Sigmoid colon (tissue), 4 donors: ENCODE measurements around the gene ITGB1.

ENCODE experiments used
- CTCF ChIP-seq, 4 experiments: fragments of 450-650 bp in 3 of 4; fragments of 200-600 bp in 1 of 4; IDR thresholded peaks; one replicate each; pipeline ENCODE4 v1.5.1; 2016 to 2019; ENCODE audit warnings: antibody characterized with exemption in 4 of 4, mild to moderate bottlenecking in 3 of 4, moderate library complexity in 2 of 4
- POLR2A ChIP-seq, 2 donors: fragments of 450-650 bp; IDR thresholded peaks; one replicate each; pipeline ENCODE4 v1.6.1; 2016; ENCODE audit warnings: antibody characterized with exemption in 2 of 2, mild to moderate bottlenecking in 2 of 2, moderate library complexity in 2 of 2
- POLR2AphosphoS5 ChIP-seq, 4 donors: sonication (generic); formaldehyde crosslinking; IDR thresholded peaks; one replicate each; pipeline ENCODE4 v1.6.1; 2017; ENCODE audit warnings: antibody characterized with exemption in 4 of 4

GRCh38 chr10:33006342-33006887 lies 48.4 kb upstream of the ITGB1 start:
- no peak for TF ChIP-seq CTCF (IDR thresholded peaks at IDR 0.05)
- TF ChIP-seq POLR2AphosphoS5 (IDR thresholded peaks at IDR 0.05), result no peak
- TF ChIP-seq POLR2A (IDR thresholded peaks at IDR 0.05), result no peak
